GM21526 (cell line): Measurements from ENCODE around the gene HAUS8.

Source experiments
- ATAC-seq: cut with Tn5 transposase; IDR thresholded peaks from one replicate; pipeline ENCODE4 v1.9.1; 2021; ENCODE audit warnings: moderate library complexity; ENCODE audit not compliant: unreplicated experiment, low FRiP score

HAUS8 gene

GRCh38 chr19:17076543-17076991 is 1.3 kb upstream of the HAUS8 start:
- ATAC-seq, result no peak

DNA sequence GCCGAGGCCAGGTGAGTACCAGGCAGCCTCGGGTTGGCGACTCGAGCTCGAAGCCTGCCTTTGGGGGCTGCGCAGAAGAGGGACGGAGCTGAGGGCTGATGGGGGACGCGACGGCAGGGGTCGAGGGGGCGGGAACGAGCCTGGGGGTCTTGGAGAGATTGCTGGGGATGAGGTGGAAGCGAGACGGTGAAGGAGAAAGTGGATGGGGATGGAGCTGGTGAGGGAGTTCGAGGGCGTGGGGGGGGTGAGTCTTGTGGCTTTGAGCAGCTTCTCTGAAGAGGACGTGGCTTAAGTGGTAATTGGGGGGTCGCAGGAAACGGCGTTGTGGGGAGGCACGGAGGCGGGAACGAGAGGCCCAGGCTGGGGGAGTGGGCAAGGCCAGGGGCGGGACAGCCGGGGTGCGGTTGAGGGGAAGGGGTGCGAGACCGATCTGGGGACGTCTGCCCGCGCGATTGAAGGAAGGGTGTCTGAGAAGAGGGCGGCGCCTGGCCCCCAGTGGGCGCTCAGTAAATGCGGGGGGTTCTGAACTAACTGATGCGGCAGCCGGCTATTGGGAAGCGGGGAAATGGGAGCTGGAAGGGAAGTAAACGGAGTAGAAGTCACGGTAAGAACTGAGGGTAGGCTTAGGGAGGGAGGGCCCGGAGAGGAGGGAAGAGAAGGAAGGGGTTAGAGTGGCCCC is 751 bp upstream of the HAUS8 start:
- ATAC-seq, result no peak

- ATAC-seq, result no peak
These were observed 618 bp downstream of the HAUS8 start for GRCh38 chr19:17074634-17075034.

DNA sequence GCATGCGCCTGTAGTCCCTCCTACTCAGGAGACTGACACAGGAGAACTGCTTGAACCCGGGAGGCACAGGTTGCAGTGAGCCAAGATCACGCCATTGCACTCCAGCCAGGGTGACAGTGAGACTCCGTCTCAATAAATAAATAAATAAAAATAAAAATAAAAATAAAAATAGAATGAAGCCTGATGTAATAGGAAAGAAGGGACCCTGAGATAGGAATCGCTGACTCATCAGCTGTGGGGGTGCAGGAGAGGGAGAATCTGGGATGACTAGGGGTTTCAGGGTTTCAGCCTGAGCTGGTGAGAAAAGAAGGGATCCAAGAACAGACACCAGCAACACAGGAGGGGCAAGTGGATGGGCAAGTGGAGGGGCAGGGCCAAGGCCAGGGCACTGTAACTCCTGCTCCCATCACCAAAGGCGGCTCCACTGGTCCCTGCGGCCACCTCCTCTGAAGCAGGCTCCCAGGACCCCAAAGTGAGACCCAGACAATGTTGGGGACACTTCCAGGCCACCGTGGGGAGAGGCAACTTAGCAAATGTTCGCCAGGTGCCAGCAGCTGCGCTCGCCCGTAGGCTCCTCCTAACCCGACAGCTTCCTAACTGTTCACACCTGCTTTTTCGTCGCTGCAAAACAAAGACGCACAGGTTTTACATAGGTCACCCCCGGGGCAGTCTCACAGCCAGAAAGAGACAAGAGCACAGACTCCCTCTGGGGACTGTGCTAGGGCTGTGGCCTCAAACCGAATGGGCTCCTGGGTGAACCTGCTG is 1.2 kb downstream of the HAUS8 start:
- ATAC-seq, result no peak

DNA sequence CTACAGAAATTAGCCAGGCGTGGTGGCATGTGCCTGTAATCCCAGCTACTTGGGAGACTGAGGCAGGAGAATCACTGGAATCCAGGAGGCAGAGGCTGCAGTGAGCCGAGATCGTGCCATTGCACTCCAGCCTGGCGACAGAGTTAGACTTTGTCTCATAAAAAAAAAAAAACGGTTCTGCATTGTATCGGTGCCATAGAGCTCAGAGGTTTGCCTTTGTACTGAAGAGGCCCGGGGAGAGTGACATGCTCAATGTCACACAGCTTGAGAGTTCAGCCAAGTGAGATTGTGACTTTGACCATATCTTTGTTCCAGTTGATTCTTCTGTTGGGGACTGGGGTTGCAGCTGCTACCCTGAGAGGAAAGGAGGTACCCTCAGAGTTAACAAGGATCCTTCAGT is 4.3 kb downstream of the HAUS8 start:
- ATAC-seq, result no peak

GRCh38 chr19:17070421-17070820 is 4.8 kb downstream of the HAUS8 start:
- ATAC-seq, result no peak

- no peak for ATAC-seq
These were observed 6.1 kb downstream of the HAUS8 start for GRCh38 chr19:17069193-17069592.

- ATAC-seq, result no peak
These were observed 11.8 kb downstream of the HAUS8 start for GRCh38 chr19:17063428-17063827.

DNA sequence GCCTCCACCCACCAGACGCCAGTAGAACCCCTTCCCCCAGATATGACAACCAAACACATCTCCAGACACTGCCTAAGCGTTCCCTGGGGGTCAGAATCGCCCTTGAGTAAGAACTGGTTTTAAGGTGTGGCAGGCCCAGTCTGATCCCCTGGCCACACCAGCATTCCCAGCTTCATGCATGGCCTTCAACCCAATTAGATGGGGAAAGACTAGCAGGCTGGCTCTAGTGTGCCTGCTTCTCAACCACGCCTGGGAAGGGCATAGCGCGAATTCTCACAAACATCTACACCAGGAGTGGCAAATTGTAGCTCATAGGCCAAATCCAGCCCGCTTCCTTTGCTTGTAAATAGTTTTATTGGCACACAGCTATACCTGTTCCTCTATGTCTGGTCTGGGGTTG is 13.6 kb downstream of the HAUS8 start:
- no peak for ATAC-seq

DNA sequence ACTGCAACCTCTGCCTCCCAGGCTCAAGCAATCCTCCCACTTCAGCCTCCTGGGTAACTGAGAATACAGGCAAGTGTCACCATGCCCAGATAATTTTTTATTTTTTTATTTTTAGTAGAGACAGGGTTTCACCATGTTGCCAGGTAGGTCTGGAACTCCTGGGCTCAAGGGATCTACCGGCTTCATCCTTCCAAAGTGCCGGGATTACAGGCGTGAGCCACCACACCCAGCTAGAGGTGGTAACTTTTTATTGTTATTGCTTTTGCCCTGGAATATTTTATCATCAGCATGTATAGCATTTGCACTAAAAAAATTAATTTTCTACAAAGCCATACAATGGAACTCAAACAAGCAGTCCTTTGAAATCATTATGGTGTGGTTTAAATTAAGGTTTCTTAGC is 14.0 kb downstream of the HAUS8 start:
- ATAC-seq, result no peak

DNA sequence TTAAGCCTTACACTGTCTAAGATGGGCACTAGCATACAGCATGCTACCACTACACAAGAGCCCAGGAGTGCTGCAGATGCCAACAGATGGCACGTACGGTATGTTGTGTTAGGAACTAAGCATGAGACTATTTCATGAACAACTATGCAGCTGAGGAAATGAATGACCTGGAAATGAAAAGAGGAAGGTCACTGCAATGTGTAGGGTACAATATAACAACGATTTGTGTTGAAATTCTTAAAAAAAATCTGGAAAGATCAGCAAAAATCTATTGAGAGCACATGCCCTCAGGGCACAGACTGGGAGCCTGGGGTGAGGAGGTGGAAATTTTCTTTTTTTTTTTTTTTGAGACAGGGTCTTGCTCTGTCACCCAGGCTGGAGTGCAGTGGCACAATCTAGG is 14.4 kb downstream of the HAUS8 start:
- ATAC-seq, result no peak

GRCh38 chr19:17058236-17058635 is 17.0 kb downstream of the HAUS8 start:
- ATAC-seq, result no peak

DNA sequence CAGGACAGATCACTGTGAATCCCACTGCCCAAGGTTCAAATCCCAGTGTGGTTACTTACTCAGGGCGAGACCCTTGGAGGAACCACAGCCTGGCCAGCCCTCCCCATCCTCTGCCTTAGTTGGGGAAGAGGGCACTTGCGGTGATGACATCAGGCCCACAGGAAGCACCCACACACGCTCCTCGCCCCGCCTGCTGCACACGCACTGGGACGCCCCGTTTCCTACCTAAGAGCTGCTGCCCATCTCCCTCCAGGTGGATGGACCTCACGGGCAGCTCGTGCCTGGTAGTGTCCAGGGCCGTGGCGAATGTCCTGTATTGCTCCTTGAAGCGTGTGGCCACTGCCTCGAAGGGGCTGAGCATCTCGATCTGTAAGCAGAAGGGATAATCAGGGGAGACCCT is 19.6 kb downstream of the HAUS8 start:
- ATAC-seq, result no peak

DNA sequence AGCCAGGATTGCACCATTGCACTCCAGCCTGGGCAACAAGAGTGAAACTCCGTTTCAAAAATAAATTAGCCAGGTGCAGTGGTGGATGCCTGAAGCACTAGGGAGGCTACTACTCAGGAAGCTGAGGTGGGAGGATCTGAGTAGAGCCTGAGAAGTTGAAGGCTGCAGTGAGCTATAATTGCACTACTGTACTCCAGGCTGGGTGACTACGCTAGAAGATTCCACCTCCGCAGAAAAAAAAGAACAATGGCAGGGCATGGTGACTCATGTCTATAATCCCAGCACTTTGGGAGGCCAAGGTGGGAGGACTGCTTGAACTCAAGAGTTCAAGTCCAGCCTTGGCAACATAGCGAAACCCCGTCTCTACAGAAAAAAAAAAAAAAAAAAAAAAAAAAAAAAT is 20.5 kb downstream of the HAUS8 start:
- no peak for ATAC-seq

- no peak for ATAC-seq
These were observed 22.8 kb downstream of the HAUS8 start for GRCh38 chr19:17052439-17052838.

GRCh38 chr19:17049711-17050280 is 25.5 kb downstream of the HAUS8 start:
- no peak for ATAC-seq

DNA sequence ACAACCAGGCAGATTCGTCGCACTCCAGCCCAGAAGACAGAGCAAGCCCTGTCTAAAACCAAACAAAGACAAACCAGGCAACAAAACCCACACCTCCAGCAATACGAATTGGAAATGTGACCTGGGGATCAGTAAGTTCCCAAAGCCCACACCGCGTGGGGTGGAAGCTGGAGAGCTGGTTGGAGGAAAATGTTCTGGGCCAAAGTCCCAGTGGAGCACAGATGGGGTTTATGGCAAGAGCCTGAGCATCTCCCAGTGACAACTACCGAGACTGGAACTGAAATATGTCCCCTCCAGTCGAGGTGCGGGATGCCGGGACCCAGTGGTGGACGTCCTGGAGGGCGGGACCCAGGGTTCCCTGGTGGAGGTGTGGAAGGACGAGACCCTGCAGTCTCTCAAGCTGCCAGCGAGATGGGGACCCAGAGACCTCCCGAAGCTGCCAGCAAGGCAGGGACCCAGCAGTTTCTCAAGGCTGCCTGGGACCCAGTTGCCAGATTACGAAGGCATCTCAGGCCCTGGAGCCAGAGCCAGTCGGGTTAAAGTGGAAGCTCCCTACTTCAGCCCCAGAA is 26.3 kb downstream of the HAUS8 start:
- no peak for ATAC-seq

DNA sequence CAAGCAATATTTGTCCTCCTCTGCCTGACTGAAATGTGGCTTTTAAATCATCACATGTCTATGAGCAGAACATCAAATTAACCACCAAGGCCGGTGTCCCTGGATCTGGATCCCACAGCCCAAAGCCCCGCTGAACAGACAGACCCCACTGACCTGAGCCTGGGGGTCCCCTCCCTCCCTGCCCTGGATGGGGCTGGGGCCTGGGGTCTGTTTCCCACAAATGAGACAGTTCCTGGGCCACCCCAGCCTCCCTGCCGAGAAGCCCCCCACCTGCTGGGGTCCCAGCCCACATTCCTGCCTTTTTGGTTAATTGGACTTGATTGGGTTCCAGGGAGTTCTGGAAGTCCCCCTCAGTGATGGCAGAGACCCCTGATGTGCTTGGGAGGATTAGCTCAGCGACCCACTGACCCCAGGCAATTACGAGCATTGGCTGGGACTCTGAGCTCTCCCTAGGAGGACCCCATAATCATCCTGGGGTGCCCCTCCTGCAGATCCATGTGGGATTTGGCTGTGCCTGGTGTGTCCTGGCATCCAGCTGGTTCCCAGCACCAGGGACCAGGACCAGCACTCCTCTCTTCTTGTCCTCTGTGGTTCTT is 29.2 kb downstream of the HAUS8 start:
- ATAC-seq, result no peak

DNA sequence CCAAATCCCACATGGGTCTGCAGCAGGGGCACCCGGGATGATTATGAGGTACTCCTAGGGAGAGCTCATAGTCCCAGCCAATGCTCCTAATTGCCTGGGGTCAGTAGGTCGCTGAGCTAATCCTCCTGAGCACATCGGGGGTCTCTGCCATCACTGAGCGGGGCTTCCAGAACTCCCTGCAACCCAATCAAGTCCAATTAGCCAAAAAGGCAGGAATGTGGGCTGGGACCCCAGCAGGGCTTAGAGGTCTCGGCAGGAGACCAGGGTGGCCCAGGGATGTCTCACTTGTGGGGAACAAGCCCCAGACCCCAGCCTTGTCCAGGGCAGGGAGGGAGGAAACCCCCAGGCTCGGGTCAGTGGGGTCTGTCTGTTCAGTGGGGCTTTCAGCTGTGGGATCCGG is 31.5 kb downstream of the HAUS8 start:
- no peak for ATAC-seq

DNA sequence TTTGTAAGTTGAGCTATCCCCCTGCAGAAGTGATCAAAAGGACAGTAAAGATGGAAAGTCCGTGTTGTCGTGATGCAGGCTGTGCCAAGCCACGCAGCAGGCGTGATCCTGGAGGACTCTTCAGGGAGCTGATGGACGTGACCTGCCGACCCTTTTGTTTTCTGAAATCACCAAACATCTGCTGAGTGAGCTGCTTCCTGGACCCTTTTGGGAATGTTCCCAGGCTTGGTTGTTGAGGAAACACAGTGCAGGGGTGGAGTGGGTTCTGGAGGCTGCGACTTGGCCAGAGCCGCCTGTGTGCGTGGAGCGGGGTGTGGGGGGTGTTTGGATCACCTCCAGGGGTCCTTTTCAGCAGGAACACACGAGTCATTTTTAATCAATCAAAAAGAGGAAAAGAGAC is 33.3 kb downstream of the HAUS8 start:
- ATAC-seq, result no peak

GRCh38 chr19:17037966-17038500 is 37.2 kb downstream of the HAUS8 start:
- ATAC-seq, result no peak
